K562 (cell line): ENCODE measurements around the gene BCAS4. TPM values are rescaled to one million over a fixed set of nuclear protein-coding genes. Genes with fewer than 3 reads are reported as not detected.

Source experiments
- FIP1L1 ChIP-seq: fragments of 200-400 bp; formaldehyde crosslinking; IDR thresholded peaks from 2 replicates; pipeline ENCODE4 v1.6.1; 2018; ENCODE audit warnings: mild to moderate bottlenecking, low read depth, low read length; ENCODE audit not compliant: poor library complexity, severe bottlenecking
- FOS ChIP-seq: IDR thresholded peaks from 3 replicates; pipeline ENCODE4 v1.6.1; 2011; ENCODE audit not compliant: insufficient read length; ENCODE audit errors: extremely low read depth
- IRF1 ChIP-seq: sonication (generic); formaldehyde crosslinking; IDR thresholded peaks from 2 replicates; pipeline ENCODE4 v1.8.0; 2022; ENCODE audit warnings: missing genetic modification reagents, mild to moderate bottlenecking, borderline replicate concordance
- KDM1A ChIP-seq, 2 experiments: fragments of 450-650 bp; IDR thresholded peaks; 2 replicates each; pipeline ENCODE4 v1.6.1; 2016; ENCODE audit warnings: mild to moderate bottlenecking in 2 of 2
- LARP7 ChIP-seq: fragments of 450-650 bp; IDR thresholded peaks from 2 replicates; pipeline ENCODE4 v1.6.1; 2016
- NEUROD1 ChIP-seq: fragments of 150-350 bp; IDR thresholded peaks from 2 replicates; pipeline ENCODE4 v1.6.1; 2014; ENCODE audit warnings: borderline replicate concordance, low read length, low read depth; ENCODE audit not compliant: partially characterized antibody
- NFXL1 ChIP-seq: fragments of 450-650 bp; formaldehyde crosslinking; IDR thresholded peaks from 2 replicates; pipeline ENCODE4 v1.4.0; 2021; ENCODE audit warnings: mild to moderate bottlenecking
- PTRF ChIP-seq: fragments of 450-650 bp; IDR thresholded peaks from 2 replicates; pipeline ENCODE4 v1.6.1; 2016; ENCODE audit warnings: mild to moderate bottlenecking, missing genetic modification characterization, missing compliant biosample characterization
- RBM25 ChIP-seq: fragments of 200-400 bp; formaldehyde crosslinking; IDR thresholded peaks from 2 replicates; pipeline ENCODE4 v1.6.1; 2018; ENCODE audit warnings: low read length, low read depth, moderate library complexity; ENCODE audit not compliant: severe bottlenecking
- REST ChIP-seq, 2 experiments: fragments of 450-650 bp; formaldehyde crosslinking in 1 of 2; IDR thresholded peaks; 2 replicates each; pipeline versions ENCODE4 v1.4.0 to v1.6.1; 2014 to 2020; ENCODE audit warnings: mild to moderate bottlenecking in 2 of 2, borderline replicate concordance in 1 of 2, low read depth in 1 of 2
- ZBTB43 ChIP-seq: sonication (generic); formaldehyde crosslinking; IDR thresholded peaks from 2 replicates; pipeline ENCODE4 v1.8.0; 2023; ENCODE audit warnings: mild to moderate bottlenecking, missing genetic modification reagents
- ZFX ChIP-seq: sonication (generic); formaldehyde crosslinking; IDR thresholded peaks from 2 replicates; pipeline ENCODE4 v1.8.0; 2022; ENCODE audit warnings: mild to moderate bottlenecking, missing genetic modification reagents, moderate library complexity
- ZNF121 ChIP-seq: sonication (generic); formaldehyde crosslinking; conservative IDR thresholded peaks from 2 replicates; pipeline ENCODE4 v1.8.0; 2022; ENCODE audit warnings: missing genetic modification reagents
- polyA plus RNA-seq, 8 experiments: library from polyadenylated mRNA; depleted of rRNA in 4 of 8; stranded (reverse) in 5 of 8; unstranded in 3 of 8; fragments of >200 nt; fragmentation: Nextera tagmentation in 2 of 8; fragmentation: Illumina TruSeq in 1 of 8; extraction: Ambion mirVana in 2 of 8; extraction: Trizol in 1 of 8; gene quantifications; 2 replicates each; pipeline versions ENCODE4 v1.2.1 to v1.2.3, GENCODE V29; 2011 to 2014; ENCODE audit warnings: inconsistent platforms in 1 of 8, missing spikeins in 1 of 8
- total RNA-seq, 7 experiments: library from RNA; depleted of rRNA in 6 of 7; stranded (reverse); fragments of >200 nt in 6 of 7; fragmentation: Illumina TruSeq in 2 of 7; extraction: Trizol in 2 of 7; gene quantifications; 2 replicates each; pipeline versions ENCODE4 v1.2.1 to v1.2.3, GENCODE V29; 2011 to 2021; ENCODE audit warnings: low replicate concordance in 1 of 7
- TF ChIP-seq, protein P1 (sequence below): fragments of 200-400 bp; formaldehyde crosslinking; IDR thresholded peaks from 2 replicates; pipeline ENCODE4 v1.6.1; 2017; ENCODE audit warnings: mild to moderate bottlenecking, low read depth, low read length, moderate library complexity

BCAS4 gene
- total and polyA plus RNA-seq, 9 of the 15 experiments (the other 6 are each of a cell fraction or from before 2014, with no cell fraction given): 0.15 to 2.3 (median 0.47) TPM

DNA sequence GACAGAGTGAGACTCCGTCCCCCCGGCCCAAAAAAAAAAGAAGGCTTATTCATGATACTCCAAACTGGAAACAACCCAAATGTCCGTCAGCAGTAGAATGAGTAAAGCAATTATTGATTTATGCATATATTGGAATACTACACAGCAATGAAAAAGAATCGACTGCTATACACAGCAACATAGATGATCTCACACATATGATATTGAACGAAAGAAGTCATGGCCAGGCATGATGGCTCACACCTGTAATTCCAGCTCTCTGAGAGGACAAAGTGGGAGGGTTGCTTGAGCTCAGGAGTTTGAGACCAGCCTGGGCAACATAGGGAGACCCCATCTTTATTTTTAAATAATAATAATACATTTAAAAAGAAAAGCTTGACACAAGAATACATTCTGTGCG, 28.5 kb downstream of the BCAS4 start (continued):
- no peak for TF ChIP-seq REST (IDR thresholded peaks at IDR 0.05; ENCODE audit: borderline replicate concordance)
- TF ChIP-seq REST (CRISPR knock-in tag; IDR thresholded peaks at IDR 0.05; ENCODE audit: low read depth): no peak
- TF ChIP-seq IRF1 (CRISPR knock-in tag): no peak
- no peak for TF ChIP-seq NFXL1 (CRISPR knock-in tag)
- no peak for TF ChIP-seq FOS
- no peak for TF ChIP-seq ZFX
- peak; percentile 65 for TF ChIP-seq RBM25
- no peak for TF ChIP-seq NEUROD1
- TF ChIP-seq, protein P1, sequence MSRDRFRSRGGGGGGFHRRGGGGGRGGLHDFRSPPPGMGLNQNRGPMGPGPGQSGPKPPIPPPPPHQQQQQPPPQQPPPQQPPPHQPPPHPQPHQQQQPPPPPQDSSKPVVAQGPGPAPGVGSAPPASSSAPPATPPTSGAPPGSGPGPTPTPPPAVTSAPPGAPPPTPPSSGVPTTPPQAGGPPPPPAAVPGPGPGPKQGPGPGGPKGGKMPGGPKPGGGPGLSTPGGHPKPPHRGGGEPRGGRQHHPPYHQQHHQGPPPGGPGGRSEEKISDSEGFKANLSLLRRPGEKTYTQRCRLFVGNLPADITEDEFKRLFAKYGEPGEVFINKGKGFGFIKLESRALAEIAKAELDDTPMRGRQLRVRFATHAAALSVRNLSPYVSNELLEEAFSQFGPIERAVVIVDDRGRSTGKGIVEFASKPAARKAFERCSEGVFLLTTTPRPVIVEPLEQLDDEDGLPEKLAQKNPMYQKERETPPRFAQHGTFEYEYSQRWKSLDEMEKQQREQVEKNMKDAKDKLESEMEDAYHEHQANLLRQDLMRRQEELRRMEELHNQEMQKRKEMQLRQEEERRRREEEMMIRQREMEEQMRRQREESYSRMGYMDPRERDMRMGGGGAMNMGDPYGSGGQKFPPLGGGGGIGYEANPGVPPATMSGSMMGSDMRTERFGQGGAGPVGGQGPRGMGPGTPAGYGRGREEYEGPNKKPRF: no peak
- TF ChIP-seq ZNF121 (CRISPR knock-in tag): peak; percentile 75
- TF ChIP-seq FIP1L1: no peak
- TF ChIP-seq LARP7: no peak
- no peak for TF ChIP-seq ZBTB43 (CRISPR knock-in tag)
- no peak for TF ChIP-seq PTRF (tag)
- peak in 1 of 2 experiments; percentile 52; a peak in 1 of 4 replicates for TF ChIP-seq KDM1A (IDR thresholded peaks at IDR 0.05)
